SU-DHL-6 (cell line): ENCODE measurements around the gene LPCAT3.

ENCODE experiments used
- H2AFZ ChIP-seq: fragments of 200-600 bp; sonication (generic); 2 replicates; pipeline ENCODE4 v1.6.1; 2014; ENCODE audit warnings: low read depth, mild to moderate bottlenecking, moderate library complexity, mixed read lengths, antibody characterized with exemption, low read length; ENCODE audit not compliant: severe bottlenecking
- H3F3A ChIP-seq: fragments of 200-600 bp; shearing (Covaris generic); 2 replicates; pipeline ENCODE4 v1.6.0; 2016; ENCODE audit warnings: antibody characterized with exemption, mild to moderate bottlenecking; ENCODE audit not compliant: insufficient read depth
- H3K27ac ChIP-seq: fragments of 200-600 bp; sonication (generic); 2 replicates; pipeline ENCODE4 v1.5.1; 2016; ENCODE audit warnings: low read depth, mild to moderate bottlenecking, low read length, moderate library complexity, mixed read lengths
- H3K27me3 ChIP-seq: fragments of 200-600 bp; sonication (generic), shearing (Covaris generic); 2 replicates; pipeline ENCODE4 v1.6.0; 2014; ENCODE audit warnings: mild to moderate bottlenecking, low read length
- H3K36me3 ChIP-seq: fragments of 200-600 bp; sonication (generic); 2 replicates; pipeline ENCODE4 v1.6.1; 2014; ENCODE audit warnings: mild to moderate bottlenecking, low read length, mixed read lengths
- H3K4me2 ChIP-seq: fragments of 300-600, 200-600 bp; shearing (Covaris generic), sonication (generic); 2 replicates; pipeline ENCODE4 v1.6.0; 2014; ENCODE audit warnings: low read length, low read depth, mild to moderate bottlenecking; ENCODE audit not compliant: poor library complexity, severe bottlenecking
- H3K4me3 ChIP-seq: fragments of 200-600 bp; sonication (generic); 2 replicates; pipeline ENCODE4 v1.5.1; 2014; ENCODE audit warnings: antibody characterized with exemption, low read length, mild to moderate bottlenecking, mixed read lengths; ENCODE audit not compliant: insufficient read depth, poor library complexity, severe bottlenecking
- H3K79me2 ChIP-seq: fragments of 200-600 bp; sonication (generic); 2 replicates; pipeline ENCODE4 v1.6.1; 2014; ENCODE audit warnings: mild to moderate bottlenecking, low read length, moderate library complexity; ENCODE audit not compliant: insufficient read depth
- H3K9ac ChIP-seq: fragments of 200-600 bp; sonication (generic); 2 replicates; pipeline ENCODE4 v1.7.0; 2014; ENCODE audit warnings: mild to moderate bottlenecking, low read length
- H3K9me2 ChIP-seq: fragments of 200-600 bp; sonication (generic); replicated peaks from 2 replicates; pipeline ENCODE4 v1.6.1; 2014; ENCODE audit warnings: low read length; ENCODE audit not compliant: insufficient read depth
- H3K9me3 ChIP-seq: fragments of 200-600 bp; sonication (generic); 2 replicates; pipeline ENCODE4 v1.6.1; 2014; ENCODE audit warnings: low read length, mixed read lengths; ENCODE audit not compliant: insufficient read depth
- H4K20me1 ChIP-seq: fragments of 200-600 bp; sonication (generic); 2 replicates; pipeline ENCODE4 v1.6.1; 2014; ENCODE audit warnings: low read depth, mild to moderate bottlenecking, antibody characterized with exemption, low read length, moderate library complexity, mixed read lengths
- EZH2phosphoT487 ChIP-seq: fragments of 200-600 bp; sonication (generic), shearing (Covaris generic); conservative IDR thresholded peaks from 2 replicates; pipeline ENCODE4 v1.6.1; 2018; ENCODE audit warnings: mild to moderate bottlenecking, antibody characterized with exemption, low read length, moderate library complexity, mixed read lengths
- TF ChIP-seq, protein P1 (sequence below): fragments of 200-600 bp; sonication (generic); IDR thresholded peaks from one replicate; pipeline ENCODE4 v1.5.1; 2017; ENCODE audit warnings: antibody characterized with exemption, mild to moderate bottlenecking, low read length, moderate library complexity; ENCODE audit not compliant: insufficient read depth, poor library complexity, severe bottlenecking

LPCAT3 gene

DNA sequence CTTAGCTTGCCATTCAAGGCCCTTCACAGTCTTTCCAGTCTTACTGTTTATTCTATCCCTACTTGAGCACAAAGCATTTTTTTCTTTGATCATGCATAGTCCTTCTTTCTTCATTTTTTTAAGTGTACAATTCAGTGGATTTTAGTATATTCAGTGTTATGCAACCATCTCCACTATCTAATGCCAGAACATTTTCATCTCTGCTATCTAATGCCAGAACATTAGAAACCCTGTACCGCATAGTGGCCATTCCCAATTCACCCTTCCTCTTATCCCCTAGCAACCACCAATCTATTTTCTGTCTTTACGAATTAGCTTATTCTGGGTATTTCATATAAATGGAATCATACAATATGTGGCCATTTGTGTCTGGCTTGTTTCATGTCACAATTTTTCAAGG, 13.4 kb downstream of the LPCAT3 start:
- TF ChIP-seq, protein P1, sequence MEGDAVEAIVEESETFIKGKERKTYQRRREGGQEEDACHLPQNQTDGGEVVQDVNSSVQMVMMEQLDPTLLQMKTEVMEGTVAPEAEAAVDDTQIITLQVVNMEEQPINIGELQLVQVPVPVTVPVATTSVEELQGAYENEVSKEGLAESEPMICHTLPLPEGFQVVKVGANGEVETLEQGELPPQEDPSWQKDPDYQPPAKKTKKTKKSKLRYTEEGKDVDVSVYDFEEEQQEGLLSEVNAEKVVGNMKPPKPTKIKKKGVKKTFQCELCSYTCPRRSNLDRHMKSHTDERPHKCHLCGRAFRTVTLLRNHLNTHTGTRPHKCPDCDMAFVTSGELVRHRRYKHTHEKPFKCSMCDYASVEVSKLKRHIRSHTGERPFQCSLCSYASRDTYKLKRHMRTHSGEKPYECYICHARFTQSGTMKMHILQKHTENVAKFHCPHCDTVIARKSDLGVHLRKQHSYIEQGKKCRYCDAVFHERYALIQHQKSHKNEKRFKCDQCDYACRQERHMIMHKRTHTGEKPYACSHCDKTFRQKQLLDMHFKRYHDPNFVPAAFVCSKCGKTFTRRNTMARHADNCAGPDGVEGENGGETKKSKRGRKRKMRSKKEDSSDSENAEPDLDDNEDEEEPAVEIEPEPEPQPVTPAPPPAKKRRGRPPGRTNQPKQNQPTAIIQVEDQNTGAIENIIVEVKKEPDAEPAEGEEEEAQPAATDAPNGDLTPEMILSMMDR: no peak
- TF ChIP-seq EZH2phosphoT487: no peak
- Histone ChIP-seq H2AFZ (no peak overlapping the region), H3F3A (no peaks in the 10 kb centered on the region; the same call in 1 of the 2 replicates), H3K4me2 (no peak overlapping the region), H3K4me3 (no peak overlapping the region), H3K79me2 (peaks cover 11% of the 10 kb centered on the region; the same call in 1 of the 2 replicates), H3K9me3 (no peaks in the 10 kb centered on the region), H4K20me1 (no peaks in the 10 kb centered on the region), H3K27ac (no peak overlapping the region), H3K9ac (no peak overlapping the region), H3K27me3 (no peaks in the 10 kb centered on the region), H3K36me3 (no peaks in the 10 kb centered on the region), H3K9me2 (no peaks in the 10 kb centered on the region)

DNA sequence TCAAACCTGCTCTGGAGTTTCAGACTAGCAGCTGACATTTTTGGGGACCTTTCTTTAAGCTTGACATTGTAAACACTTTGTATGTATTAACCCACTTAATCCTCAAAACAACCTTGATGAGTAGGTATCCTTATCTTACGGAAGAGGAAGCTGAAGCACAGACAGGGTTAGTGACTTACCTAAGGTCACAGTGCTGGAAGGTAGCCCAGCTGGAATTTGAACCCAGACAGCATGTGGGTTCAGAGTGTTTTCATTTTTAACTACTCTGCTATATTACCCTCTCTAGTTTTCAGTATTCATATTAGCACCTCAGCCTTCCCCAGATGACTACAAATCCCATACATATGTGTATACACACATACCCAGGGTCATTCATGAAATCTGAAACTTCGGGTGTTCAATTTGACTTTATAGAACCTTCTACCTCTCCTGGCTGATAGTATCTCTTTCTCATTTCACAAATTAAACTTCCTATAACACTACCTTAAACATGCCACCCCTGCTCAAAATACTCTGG, 13.9 kb downstream of the LPCAT3 start:
- H3F3A ChIP-seq: no peaks in the 10 kb centered on the region
- TF ChIP-seq, protein P1: no peak
- TF ChIP-seq EZH2phosphoT487: no peak
- H3K4me2 ChIP-seq: no peak overlapping the region
- no peaks in the 10 kb centered on the region for H3K36me3 ChIP-seq
- no peak overlapping the region for H3K4me3 ChIP-seq
- no peaks in the 10 kb centered on the region for H3K9me3 ChIP-seq
- H3K9ac ChIP-seq: no peak overlapping the region
- H4K20me1 ChIP-seq: no peaks in the 10 kb centered on the region
- no peak overlapping the region for H3K27ac ChIP-seq
- H3K27me3 ChIP-seq: no peaks in the 10 kb centered on the region
- H3K79me2 ChIP-seq: peaks cover 11% of the 10 kb centered on the region; the same call in 1 of the 2 replicates
- no peaks in the 10 kb centered on the region for H3K9me2 ChIP-seq
- no peak overlapping the region for H2AFZ ChIP-seq

DNA sequence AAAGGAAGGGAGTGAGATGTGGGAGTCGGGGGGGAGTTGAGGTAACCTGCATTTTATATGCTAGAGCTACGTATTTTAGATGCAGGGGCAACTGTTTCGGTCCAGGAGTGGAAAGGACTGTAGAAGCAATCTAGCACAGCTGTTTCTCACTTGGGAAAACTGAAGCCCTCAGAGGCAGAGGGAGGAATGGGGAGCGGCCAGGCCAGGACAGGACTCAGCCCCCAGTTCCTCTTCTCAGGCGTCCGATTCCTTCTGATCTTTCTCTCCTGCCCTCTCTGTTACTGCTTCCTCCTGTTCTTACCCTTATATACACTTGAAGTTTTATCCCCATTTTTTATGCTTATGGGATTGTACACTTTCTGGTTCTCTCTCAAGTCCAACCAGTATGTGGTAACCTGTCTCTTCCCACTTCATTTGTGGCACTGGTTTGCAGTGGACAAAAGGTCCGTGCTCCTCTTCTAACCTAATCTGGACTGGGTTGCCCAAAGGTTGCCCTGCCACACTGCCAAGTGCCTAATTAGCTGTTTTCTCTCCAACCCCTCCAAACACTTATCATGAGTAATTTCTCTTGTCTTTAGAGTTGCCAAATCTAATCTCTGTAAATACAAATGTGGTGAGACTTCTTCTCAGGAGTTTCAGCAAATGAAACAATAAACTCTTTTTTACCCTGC, 16.2 kb downstream of the LPCAT3 start:
- H2AFZ ChIP-seq: no peak overlapping the region
- H4K20me1 ChIP-seq: no peaks in the 10 kb centered on the region
- H3K4me3 ChIP-seq: no peak overlapping the region
- no peaks in the 10 kb centered on the region for H3K27me3 ChIP-seq
- TF ChIP-seq, protein P1: no peak
- TF ChIP-seq EZH2phosphoT487: no peak
- H3K9ac ChIP-seq: no peak overlapping the region
- no peak overlapping the region for H3K4me2 ChIP-seq
- H3K79me2 ChIP-seq: 0 out of 2 replicates have a peak, but pooled peaks cover 5% of the 10 kb centered on the region
- no peaks in the 10 kb centered on the region for H3K9me2 ChIP-seq
- H3K36me3 ChIP-seq: no peaks in the 10 kb centered on the region
- no peaks in the 10 kb centered on the region for H3K9me3 ChIP-seq
- H3F3A ChIP-seq: no peaks in the 10 kb centered on the region
- H3K27ac ChIP-seq: no peak overlapping the region
